HG03025 (cell line): ENCODE results near the gene CPVL.
"Not testable (repeated sequence)": the region's sequence is repeated elsewhere in the genome, so short reads cannot be mapped to it uniquely, and the experiment has no call there.

ENCODE experiments used
- ATAC-seq: cut with Tn5 transposase; IDR thresholded peaks from one replicate; pipeline ENCODE4 v1.9.1; 2021; ENCODE audit warnings: mild to moderate bottlenecking, moderate library complexity; ENCODE audit not compliant: unreplicated experiment, low FRiP score

CPVL gene

GRCh38 chr7:29095631-29096445 is 50.5 kb downstream of the CPVL start:
- no peak for ATAC-seq

GRCh38 chr7:29093091-29093490 is 53.2 kb downstream of the CPVL start:
- ATAC-seq, result not testable (repeated sequence)

GRCh38 chr7:29091715-29092114 is 54.6 kb downstream of the CPVL start:
- ATAC-seq, result peak; percentile 88

GRCh38 chr7:29090836-29091601 is 55.3 kb downstream of the CPVL start:
- no peak for ATAC-seq

GRCh38 chr7:29090151-29090805 is 56.1 kb downstream of the CPVL start:
- ATAC-seq, result no peak

GRCh38 chr7:29087840-29088170 is 58.5 kb downstream of the CPVL start:
- no peak for ATAC-seq

GRCh38 chr7:29086545-29086944 is 59.8 kb downstream of the CPVL start:
- no peak for ATAC-seq

- ATAC-seq, result no peak
These were observed 61.5 kb downstream of the CPVL start for GRCh38 chr7:29084832-29085231.

- ATAC-seq, result no peak
These were observed 65.5 kb downstream of the CPVL start for GRCh38 chr7:29080803-29081202.

- ATAC-seq, result no peak
These were observed 67.8 kb downstream of the CPVL start for GRCh38 chr7:29078311-29079260.

- no peak for ATAC-seq
These were observed 68.5 kb downstream of the CPVL start for GRCh38 chr7:29077854-29078253.

GRCh38 chr7:29077176-29077575 is 69.2 kb downstream of the CPVL start:
- no peak for ATAC-seq

GRCh38 chr7:29076631-29077030 is 69.7 kb downstream of the CPVL start:
- ATAC-seq, result no peak

GRCh38 chr7:29075606-29076005 is 70.7 kb downstream of the CPVL start:
- no peak for ATAC-seq

- no peak for ATAC-seq
These were observed 75.0 kb downstream of the CPVL start for GRCh38 chr7:29071203-29071874.

GRCh38 chr7:29066641-29067040 is 79.7 kb downstream of the CPVL start:
- ATAC-seq, result no peak

- no peak for ATAC-seq
These were observed 81.0 kb downstream of the CPVL start for GRCh38 chr7:29065181-29065857.

GRCh38 chr7:29063872-29064271 is 82.5 kb downstream of the CPVL start:
- ATAC-seq, result no peak

GRCh38 chr7:29063236-29063635 is 83.1 kb downstream of the CPVL start:
- no peak for ATAC-seq
